COLO668 (cell line): ENCODE data around the gene STAB1.

Experiments used
- DNase-seq: peaks from one replicate; lab custom pipeline; 2025; ENCODE audit not compliant: unreplicated experiment; lab: John Stamatoyannopoulos, UW

Gene STAB1

GRCh38 chr3:52532838-52533622 lies 37.9 kb downstream of the STAB1 start:
- DNase-seq, result peak; percentile 39

GRCh38 chr3:52533623-52534280 lies 38.6 kb downstream of the STAB1 start, which contains the start of gene NT5DC2:
NT5DC2 (minus strand) TSS chr3:52533857; CDS start chr3:52533737, 120 bp downstream.
- peak; percentile 87 for DNase-seq

DNA sequence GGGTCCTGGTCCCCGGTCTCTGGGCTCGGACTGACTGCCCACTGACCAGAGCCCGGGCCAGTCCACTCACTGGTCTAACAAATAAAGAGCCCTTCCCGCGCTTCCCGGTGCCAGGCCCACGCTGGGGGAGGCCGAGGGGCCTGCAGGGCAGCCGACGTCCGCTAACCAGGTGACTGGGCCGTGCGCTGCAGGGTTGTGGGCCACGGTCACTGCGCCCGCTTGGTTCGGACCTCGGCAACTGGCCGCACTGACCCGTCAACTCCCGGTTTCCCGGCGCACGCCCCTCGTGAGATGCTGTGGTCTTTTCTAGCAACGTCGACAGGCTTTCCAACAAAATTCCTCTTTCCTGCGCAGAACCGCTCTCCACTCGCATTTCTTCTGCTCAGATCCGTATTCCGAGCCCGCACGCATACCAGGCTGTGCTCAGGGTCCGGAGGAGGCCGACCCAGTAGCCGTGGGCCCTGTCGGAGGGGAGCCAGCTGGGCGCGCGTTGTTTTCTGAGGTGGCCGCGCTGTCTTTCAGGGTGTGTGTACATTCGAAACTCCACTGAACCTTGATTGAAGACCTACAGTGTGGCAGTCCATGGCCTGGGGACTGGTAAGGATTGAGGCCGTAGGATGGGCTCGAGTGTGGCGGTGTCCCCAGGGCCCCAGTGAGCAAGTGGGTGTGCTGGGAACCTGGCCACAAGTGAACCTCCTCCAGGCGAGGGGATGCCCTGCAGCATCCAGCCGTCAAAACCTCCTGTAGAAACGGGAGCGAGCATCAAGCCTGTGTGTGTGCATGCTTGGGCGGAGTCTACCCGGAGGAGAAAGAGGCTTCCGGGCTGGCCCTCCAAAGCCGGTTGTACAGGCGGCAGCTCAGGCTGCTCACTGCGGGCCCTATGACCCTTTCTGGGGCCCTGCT lies 39.4 kb downstream of the STAB1 start:
- DNase-seq, result peak; percentile 71

DNA sequence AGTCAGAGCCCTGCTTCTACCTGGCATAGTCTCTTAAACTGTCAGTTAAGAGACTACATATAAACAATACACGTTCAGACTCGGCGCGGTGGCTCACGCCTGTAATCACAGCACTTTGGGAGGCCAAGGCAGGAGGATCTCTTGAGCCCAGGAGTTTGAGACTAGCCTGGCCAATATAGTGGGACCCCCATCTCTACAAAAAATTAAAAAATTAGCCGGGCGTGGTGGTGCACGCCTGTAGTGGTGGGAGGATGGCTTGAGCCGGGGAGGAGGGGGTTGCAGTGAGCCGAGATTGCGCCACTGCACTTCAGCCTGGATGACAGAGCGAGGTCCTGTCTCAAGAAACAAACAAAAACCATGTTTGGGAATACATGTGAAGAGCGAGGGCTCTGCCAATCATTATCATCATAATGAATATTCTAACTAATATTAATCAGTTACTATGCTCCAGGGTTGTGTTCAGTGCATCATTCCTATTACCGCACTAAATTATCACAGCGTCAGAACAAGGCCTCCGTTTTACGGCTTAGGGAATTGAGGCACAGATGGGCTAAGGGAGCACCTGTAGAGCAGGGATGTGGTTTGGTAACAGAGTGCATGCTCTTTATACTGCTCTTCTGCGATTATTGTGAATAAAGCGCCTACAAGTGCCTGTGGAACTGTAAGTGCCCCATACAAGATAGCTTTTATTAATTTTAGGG lies 40.4 kb downstream of the STAB1 start:
- DNase-seq, result no peak

- DNase-seq, result no peak
Observed at GRCh38 chr3:52536112-52536368, 40.9 kb downstream of the STAB1 start.

DNA sequence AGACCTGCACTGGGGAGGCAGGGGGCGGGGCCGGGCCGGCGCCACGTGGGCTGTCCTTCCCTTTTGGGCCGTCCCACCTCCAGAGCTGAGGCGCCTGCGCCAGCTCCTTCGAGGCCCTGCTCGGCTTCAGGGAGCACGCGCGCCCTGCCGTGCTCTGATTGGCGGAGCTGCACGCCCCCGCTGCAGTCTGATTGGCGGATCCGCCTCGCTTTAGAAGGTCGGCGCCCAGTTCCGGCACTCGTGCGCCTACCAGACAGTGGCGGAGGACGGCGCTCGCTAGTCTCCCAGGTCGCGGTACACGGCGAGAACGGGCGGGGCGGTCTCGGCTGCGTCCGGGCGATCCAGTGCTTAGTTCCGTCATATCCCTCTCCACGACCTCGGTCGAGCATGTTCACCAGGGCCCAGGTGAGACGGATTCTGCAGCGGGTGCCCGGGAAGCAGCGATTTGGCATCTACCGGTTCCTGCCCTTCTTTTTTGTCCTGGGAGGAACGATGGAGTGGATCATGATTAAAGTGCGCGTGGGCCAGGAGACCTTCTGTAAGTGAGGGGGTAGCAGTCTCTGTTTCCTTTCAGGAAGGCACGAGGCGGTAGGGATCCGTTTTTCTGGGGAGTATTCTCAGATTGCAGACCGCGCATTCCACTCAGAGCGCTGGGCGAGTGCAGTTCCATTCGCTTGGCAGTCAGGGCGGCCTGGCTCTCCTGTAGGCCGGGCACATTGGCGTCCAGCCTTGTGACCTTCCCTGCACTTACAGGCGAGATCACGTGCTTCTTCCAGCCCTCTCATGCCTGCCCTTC lies 41.4 kb downstream of the STAB1 start, which contains the start of gene UQCC5:
Gene UQCC5 (plus strand): TSS at position 237 of the 796 bp plus-strand sequence. CDS start 151 bp downstream, at position 388.
- peak; percentile 95 for DNase-seq

- DNase-seq, result no peak
Observed at GRCh38 chr3:52537165-52537620, 42.1 kb downstream of the STAB1 start.

DNA sequence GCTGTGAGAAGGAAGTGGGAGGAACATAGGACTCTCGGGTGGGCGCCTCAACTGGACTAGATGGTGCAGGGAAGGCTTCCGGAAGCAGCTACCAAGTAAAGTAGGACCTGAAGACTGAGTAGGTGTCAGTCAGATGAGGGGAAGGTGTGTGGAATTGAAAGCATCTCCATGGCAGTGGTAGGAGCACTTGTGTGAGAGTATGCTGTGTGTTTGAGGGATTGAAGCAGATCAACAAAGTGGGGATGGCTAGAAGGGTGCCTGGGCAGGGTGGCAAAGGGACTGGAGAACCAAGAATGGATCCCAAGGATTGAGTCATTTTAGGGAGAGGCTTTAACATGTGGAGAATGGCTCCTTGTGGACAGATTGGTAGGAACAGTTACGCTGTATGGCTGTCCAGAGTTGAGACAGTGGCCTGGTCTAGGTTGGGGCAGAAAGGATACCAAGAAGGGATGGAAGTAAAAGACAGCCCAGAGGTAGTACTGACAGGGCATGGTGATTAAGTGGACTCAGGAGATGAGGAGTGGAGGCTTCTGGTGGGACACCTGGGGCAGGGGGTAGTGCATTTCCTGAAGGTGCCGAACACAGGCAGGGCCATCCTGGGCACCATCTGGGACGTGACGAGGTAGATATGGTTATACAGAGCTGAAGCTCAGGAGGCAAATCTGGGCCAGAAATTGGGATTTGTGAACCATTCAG lies 42.7 kb downstream of the STAB1 start:
- no peak for DNase-seq

DNA sequence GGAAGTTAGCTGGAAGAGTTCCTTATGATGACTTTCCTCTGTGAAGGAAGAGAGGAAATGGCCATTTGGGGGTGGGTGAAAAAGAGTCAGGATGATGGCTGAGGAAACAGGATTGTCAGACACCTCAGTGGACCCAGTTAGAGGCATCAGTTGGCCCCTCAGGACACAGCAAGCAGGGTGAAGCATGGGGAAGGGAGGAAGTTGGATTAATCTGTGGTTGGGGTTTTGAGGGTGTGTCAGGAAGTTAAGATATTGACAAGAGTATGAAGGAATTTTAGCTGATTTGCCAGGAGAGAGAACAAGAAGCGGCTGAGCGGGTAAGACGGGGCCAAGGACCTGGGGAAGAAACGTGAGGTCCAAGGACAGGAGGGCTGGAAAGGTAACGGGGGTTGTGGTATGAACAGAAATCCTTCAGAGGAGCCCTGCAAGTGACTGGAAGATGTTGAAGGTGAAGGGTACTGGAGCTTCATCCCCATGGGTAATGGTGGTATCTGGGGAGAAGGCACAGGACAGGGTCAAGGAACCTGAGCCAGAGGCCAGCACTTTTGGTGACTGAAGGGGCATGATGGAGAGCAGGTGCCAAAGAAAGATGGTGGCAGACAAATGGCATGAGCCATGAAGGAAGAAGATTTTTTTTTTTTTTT lies 44.0 kb downstream of the STAB1 start:
- DNase-seq, result no peak

- no peak for DNase-seq
Observed at GRCh38 chr3:52541050-52541449, 45.9 kb downstream of the STAB1 start.

DNA sequence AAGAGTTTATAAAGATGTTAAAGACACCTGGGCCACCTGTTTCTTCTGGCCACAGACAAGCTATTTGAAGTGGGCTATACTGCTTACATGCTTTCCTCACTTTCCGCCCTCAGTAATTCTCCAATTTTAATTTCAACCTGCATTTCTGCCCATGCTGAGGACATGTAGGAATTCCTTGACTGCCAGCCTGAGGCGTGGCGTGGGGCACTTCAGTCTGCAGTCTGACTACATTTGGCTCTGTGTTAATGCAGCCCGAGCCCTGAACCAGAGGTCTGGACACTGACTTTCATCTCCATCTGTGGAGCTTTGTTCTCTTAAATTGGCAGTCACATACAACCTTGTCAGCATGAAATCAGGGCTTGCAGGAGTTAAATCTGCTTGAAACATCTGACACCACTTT lies 49.8 kb downstream of the STAB1 start:
- no peak for DNase-seq

GRCh38 chr3:52546111-52546901 lies 51.2 kb downstream of the STAB1 start:
- no peak for DNase-seq

- DNase-seq, result no peak
Observed at GRCh38 chr3:52547143-52547542, 52.0 kb downstream of the STAB1 start.

GRCh38 chr3:52551118-52551517 lies 56.0 kb downstream of the STAB1 start:
- DNase-seq, result no peak

- DNase-seq, result no peak
Observed at GRCh38 chr3:52552089-52552488, 57.0 kb downstream of the STAB1 start.

DNA sequence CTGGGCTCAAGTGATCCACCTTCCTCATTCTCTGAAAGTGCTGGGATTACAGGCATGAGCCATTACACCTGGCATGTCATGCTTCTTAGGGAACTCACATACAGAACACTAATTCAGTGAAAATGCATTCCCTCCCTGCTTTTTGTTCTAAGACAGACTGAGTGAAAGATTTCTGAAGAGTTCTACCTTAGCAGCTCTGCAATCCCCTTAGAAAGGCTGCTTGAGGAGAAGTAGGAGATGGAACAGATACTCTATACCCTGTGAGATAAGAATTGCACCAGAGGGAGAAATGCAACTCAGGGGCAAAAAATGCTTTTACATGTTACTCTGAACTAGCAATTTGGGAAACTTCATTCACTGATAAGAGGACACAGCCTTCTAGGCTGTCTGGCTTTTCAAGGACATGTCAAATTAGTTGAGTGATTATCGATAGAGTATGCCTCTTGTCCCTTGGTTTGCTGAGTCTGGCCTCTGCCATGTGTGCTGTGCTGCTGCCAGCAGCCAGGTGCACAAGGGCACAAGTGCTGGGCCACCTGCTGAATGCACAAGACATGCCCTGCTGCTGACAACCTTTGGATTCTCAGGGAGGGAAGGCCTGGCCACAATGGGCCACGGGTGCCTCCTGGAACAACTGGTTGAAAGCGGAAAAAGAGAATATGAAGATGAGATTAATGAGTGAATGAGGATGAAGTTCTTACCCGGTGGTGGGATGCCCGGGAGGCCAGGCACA lies 59.1 kb downstream of the STAB1 start:
- DNase-seq, result peak; percentile 5

DNA sequence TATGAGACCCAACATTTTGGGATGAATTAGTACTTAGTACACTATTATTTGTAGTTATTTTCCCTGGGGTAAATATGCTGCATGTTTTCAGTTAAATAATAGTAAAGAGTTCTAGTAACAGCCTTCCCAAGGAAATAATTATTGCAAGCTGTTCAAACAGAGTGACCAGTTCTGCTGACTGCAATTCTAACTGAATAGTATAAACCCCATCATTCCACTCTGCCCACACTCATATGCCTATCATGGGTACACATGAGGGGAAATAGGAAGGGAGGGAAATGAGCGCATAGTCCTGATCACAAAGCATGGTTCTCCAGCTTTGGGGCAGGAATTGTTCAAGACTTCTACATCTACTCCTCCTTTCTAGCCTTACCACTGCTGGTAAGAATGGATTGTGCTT lies 59.9 kb downstream of the STAB1 start:
- DNase-seq, result no peak
